ENCODE measurements around the gene NEURL1. TPM values are rescaled to one million over a fixed set of nuclear protein-coding genes. Genes with fewer than 3 reads are reported as not detected.
A peak's percentile ranks its signal among the peaks of the same experiment; 100 is the strongest.

NEURL1 gene
- total RNA-seq, 4 donors from 2014 or later, result 67.6 to 147 (median 110) TPM

DNA sequence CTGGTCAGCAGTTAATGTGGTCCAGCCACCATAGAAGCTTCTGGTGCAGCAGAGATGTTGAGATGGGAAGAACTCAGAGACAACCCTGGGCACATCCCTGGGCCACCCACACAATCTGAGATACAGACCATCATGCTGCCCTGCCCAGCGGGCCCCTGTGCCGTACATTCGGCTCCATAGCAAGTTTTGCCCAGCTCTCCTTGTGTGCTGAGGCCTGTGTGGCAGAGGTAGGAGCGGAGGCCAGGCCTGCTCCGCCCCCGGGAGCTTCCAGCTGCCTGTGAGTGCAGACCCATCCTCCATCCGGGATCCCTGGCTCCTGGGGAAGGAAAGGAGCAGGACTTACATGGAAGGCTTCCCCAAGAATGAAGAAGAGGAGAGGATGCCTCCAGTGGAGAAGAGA is 140.3 kb downstream of the NEURL1 start:
- ATAC-seq (no peak), DNase-seq (no peak)
- no peak overlapping the region for H3K27ac ChIP-seq
- peaks cover 36 to 38% of the 10 kb centered on the region in 2 donors for H3K4me1 ChIP-seq
- intact Hi-C loops (cut with DNase I; ENCODE audit: low total_unique reads) (no loop called here), in situ Hi-C loops (cut with MboI; ENCODE audit: low sequenced_read_pairs in 4 of 4) (no loop called here)
- H3K9me3 ChIP-seq, result no peaks in the 10 kb centered on the region
- no peak overlapping the region for H3K4me3 ChIP-seq
- H3K36me3 ChIP-seq, result no peaks in the 10 kb centered on the region
- TF ChIP-seq, protein P1, sequence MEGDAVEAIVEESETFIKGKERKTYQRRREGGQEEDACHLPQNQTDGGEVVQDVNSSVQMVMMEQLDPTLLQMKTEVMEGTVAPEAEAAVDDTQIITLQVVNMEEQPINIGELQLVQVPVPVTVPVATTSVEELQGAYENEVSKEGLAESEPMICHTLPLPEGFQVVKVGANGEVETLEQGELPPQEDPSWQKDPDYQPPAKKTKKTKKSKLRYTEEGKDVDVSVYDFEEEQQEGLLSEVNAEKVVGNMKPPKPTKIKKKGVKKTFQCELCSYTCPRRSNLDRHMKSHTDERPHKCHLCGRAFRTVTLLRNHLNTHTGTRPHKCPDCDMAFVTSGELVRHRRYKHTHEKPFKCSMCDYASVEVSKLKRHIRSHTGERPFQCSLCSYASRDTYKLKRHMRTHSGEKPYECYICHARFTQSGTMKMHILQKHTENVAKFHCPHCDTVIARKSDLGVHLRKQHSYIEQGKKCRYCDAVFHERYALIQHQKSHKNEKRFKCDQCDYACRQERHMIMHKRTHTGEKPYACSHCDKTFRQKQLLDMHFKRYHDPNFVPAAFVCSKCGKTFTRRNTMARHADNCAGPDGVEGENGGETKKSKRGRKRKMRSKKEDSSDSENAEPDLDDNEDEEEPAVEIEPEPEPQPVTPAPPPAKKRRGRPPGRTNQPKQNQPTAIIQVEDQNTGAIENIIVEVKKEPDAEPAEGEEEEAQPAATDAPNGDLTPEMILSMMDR (IDR thresholded peaks at IDR 0.05 in 4 of 5, conservative IDR thresholded peaks at IDR 0.05 in 1 of 5), result no peak
- no peak for TF ChIP-seq POLR2A (IDR thresholded peaks at IDR 0.05)
- no peaks in the 10 kb centered on the region for H3K27me3 ChIP-seq

DNA sequence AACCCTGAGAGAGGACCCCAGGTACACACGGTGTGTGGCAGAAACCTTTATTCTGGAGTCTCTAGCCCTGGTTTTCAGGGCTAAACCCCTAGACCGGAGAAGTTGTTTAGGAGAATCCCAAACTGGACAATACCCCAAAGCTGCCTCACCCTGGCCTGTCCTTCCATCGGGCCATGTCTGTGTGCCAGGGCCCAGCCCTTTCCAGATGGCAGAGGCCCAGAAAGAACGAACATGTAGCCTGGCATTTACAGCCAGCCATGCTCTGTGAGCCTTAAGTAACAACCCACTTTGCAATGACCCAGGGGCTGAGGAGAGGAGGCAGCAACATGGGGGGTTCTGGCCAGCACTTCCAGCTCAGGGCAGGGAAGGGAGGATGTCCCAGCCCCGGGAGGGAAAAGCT is 142.1 kb downstream of the NEURL1 start:
- no peaks in the 10 kb centered on the region for H3K9me3 ChIP-seq
- peak; percentile 51 to 54 for ATAC-seq

DNA sequence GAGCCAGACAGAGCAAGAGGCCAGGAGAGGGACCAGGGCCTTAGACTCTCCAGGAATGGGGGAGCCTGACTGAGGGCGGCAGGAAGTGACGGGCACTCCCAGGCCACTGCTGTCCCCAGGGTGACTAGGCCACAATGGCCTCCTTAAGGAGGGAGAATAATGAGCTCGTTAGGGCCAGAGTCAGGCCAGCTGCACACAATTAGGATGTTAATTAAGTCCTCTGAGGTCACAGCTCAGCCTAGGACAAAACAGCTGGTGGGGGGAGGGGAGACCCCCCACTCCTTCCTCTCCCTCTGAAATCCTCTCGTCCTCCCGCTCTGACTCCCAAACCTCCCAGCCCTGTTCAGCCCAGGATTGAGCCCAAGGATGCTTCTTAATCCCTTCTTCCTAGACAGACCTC is 143.0 kb downstream of the NEURL1 start:
- no peaks in the 10 kb centered on the region for H3K27me3 ChIP-seq
- no peak for ATAC-seq
- no peaks in the 10 kb centered on the region for H3K9me3 ChIP-seq
- no peak overlapping the region for H3K27ac ChIP-seq
- H3K4me1 ChIP-seq, result peaks cover 50 to 58% of the 10 kb centered on the region in 2 donors
- H3K4me3 ChIP-seq, result no peak overlapping the region
- intact Hi-C loops (cut with DNase I; ENCODE audit: low total_unique reads) (no loop called here), in situ Hi-C loops (cut with MboI; ENCODE audit: low sequenced_read_pairs in 4 of 4) (no loop called here)
- TF ChIP-seq, protein P1 (IDR thresholded peaks at IDR 0.05 in 4 of 5, conservative IDR thresholded peaks at IDR 0.05 in 1 of 5), result no peak
- TF ChIP-seq POLR2A (IDR thresholded peaks at IDR 0.05), result no peak
- no peak for DNase-seq
- no peaks in the 10 kb centered on the region for H3K36me3 ChIP-seq

More for the DNA sequence above, 142.1 kb downstream of the NEURL1 start:
- intact Hi-C loops (cut with DNase I; ENCODE audit: low total_unique reads) (no loop called here), in situ Hi-C loops (cut with MboI; ENCODE audit: low sequenced_read_pairs in 4 of 4) (no loop called here)
- no peak overlapping the region for H3K4me3 ChIP-seq
- H3K27me3 ChIP-seq, result no peaks in the 10 kb centered on the region
- no peak overlapping the region for H3K27ac ChIP-seq
- no peaks in the 10 kb centered on the region for H3K36me3 ChIP-seq
- peaks cover 41 to 49% of the 10 kb centered on the region in 2 donors for H3K4me1 ChIP-seq
- peak in 1 of 2 donors; percentile 56 for DNase-seq
- no peak for TF ChIP-seq POLR2A (IDR thresholded peaks at IDR 0.05)
- TF ChIP-seq, protein P1 (IDR thresholded peaks at IDR 0.05 in 4 of 5, conservative IDR thresholded peaks at IDR 0.05 in 1 of 5), result no peak

DNA sequence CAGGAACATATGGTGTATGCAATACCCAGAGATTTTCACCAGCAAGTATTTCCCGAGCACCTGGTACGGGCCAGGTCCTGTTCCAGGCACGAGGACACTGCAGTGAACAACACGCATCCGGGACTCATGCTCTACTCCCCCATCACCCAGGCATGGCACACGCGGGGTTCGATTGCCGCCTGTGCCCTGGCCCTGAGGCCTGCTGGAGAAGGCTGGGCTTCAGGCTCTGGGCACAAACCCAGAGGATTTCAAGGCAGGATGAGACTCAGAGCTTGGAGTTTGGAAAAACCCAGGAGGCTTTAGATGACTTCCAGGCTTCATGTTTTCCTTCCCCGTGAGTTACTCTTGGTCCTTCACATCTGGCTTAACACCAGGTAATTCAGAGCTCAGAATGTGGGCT is 143.5 kb downstream of the NEURL1 start:
- TF ChIP-seq, protein P1 (IDR thresholded peaks at IDR 0.05 in 4 of 5, conservative IDR thresholded peaks at IDR 0.05 in 1 of 5), result no peak
- no peak for TF ChIP-seq POLR2A (IDR thresholded peaks at IDR 0.05)
- Histone ChIP-seq H3K4me1 (peaks cover 55 to 62% of the 10 kb centered on the region in 2 donors), H3K9me3 (no peaks in the 10 kb centered on the region), H3K27ac (peak overlapping the region in 1 of 4 donors; percentile 36), H3K36me3 (no peaks in the 10 kb centered on the region), H3K27me3 (no peaks in the 10 kb centered on the region), H3K4me3 (no peak overlapping the region)
- ATAC-seq (no peak), DNase-seq (no peak)
- intact Hi-C loops (cut with DNase I; ENCODE audit: low total_unique reads) (no loop called here), in situ Hi-C loops (cut with MboI; ENCODE audit: low sequenced_read_pairs in 4 of 4) (no loop called here)
